BLaER1 treated with 17β-estradiol and CSF1 and Interleukin-3, amounts not matched to agents 10 nM and 100 nM (cell line): ENCODE data around the gene WBP11.

Source experiments
- H3K27ac ChIP-seq, 11 experiments: shearing (Covaris generic); formaldehyde crosslinking; 2 replicates each; pipeline ENCODE4 v1.8.1; 2022
- H3K27me3 ChIP-seq, 11 experiments: shearing (Covaris generic); formaldehyde crosslinking; 2 replicates each; pipeline ENCODE4 v1.8.1; 2022
- H3K36me3 ChIP-seq, 11 experiments: shearing (Covaris generic); formaldehyde crosslinking; 2 replicates each; pipeline ENCODE4 v1.8.1; 2022
- H3K4me1 ChIP-seq, 10 experiments: shearing (Covaris generic); formaldehyde crosslinking; 2 replicates each; pipeline ENCODE4 v1.8.1; 2022
- H3K4me2 ChIP-seq, 11 experiments: shearing (Covaris generic); formaldehyde crosslinking; 2 replicates each; pipeline ENCODE4 v1.8.1; 2022
- H3K4me3 ChIP-seq, 10 experiments: shearing (Covaris generic); formaldehyde crosslinking; 2 replicates each; pipeline ENCODE4 v1.8.1; 2022
- H3K9ac ChIP-seq, 11 experiments: shearing (Covaris generic); formaldehyde crosslinking; 2 replicates each; pipeline ENCODE4 v1.8.1; 2022
- H3K9me3 ChIP-seq, 11 experiments: shearing (Covaris generic); formaldehyde crosslinking; replicated peaks in 1 of 11; 2 replicates each; pipeline ENCODE4 v1.8.1; 2022
- H4K20me1 ChIP-seq, 11 experiments: shearing (Covaris generic); formaldehyde crosslinking; 2 replicates each; pipeline ENCODE4 v1.8.1; 2022
- Cebpa-rat ChIP-seq, 11 experiments: shearing (Covaris generic); IDR thresholded peaks; 2 replicates each; pipeline ENCODE4 v1.8.1; 2022

WBP11 gene

GRCh38 chr12:14803830-14804160 lies 517 bp upstream of the WBP11 start:
- H3K4me2 ChIP-seq, result peak overlapping the region; percentile 76 to 96 (median 82)
- H3K9me3 ChIP-seq, result no peaks in the 10 kb centered on the region
- H4K20me1 ChIP-seq, result peaks cover 0 to 37% (median 20%) of the 10 kb centered on the region in 11 experiments; a peak in 12 of 22 replicates
- peaks cover 14 to 30% (median 26%) of the 10 kb centered on the region in 10 experiments for H3K4me1 ChIP-seq
- TF ChIP-seq Cebpa-rat (IDR thresholded peaks at IDR 0.05), result no peak
- H3K4me3 ChIP-seq, result peak overlapping the region; percentile 84 to 98 (median 92)
- H3K36me3 ChIP-seq, result peaks cover 12 to 25% (median 19%) of the 10 kb centered on the region in 11 experiments; a peak in 21 of 22 replicates
- peak overlapping the region; percentile 77 to 98 (median 93) for H3K9ac ChIP-seq
- H3K27me3 ChIP-seq, result no peaks in the 10 kb centered on the region
- H3K27ac ChIP-seq, result peak overlapping the region; percentile 51 to 98 (median 90); a peak in 21 of 22 replicates

GRCh38 chr12:14802721-14803010 lies 612 bp downstream of the WBP11 start:
- no peaks in the 10 kb centered on the region for H3K9me3 ChIP-seq
- peak overlapping the region; percentile 84 to 98 (median 92) for H3K4me3 ChIP-seq
- peaks cover 23 to 37% (median 31%) of the 10 kb centered on the region in 11 experiments for H3K36me3 ChIP-seq
- peak overlapping the region; percentile 88 to 98 (median 93) for H3K9ac ChIP-seq
- H3K27me3 ChIP-seq, result no peaks in the 10 kb centered on the region
- no peak for TF ChIP-seq Cebpa-rat (IDR thresholded peaks at IDR 0.05)
- peak overlapping the region; percentile 78 to 98 (median 87) for H3K4me2 ChIP-seq
- H3K27ac ChIP-seq, result peak overlapping the region; percentile 86 to 98 (median 91)
- H3K4me1 ChIP-seq, result peaks cover 14 to 30% (median 26%) of the 10 kb centered on the region in 10 experiments
- peaks cover 0 to 48% (median 25%) of the 10 kb centered on the region in 11 experiments; a peak in 12 of 22 replicates for H4K20me1 ChIP-seq

- peak overlapping the region in 9 of 11 experiments; percentile 86 to 98 (median 94); a peak in 15 of 22 replicates for H3K27ac ChIP-seq
These were observed 1.0 kb downstream of the WBP11 start for GRCh38 chr12:14802247-14802646.

GRCh38 chr12:14795028-14795448 lies 8.2 kb downstream of the WBP11 start:
- Histone ChIP-seq H4K20me1 (peaks cover 0 to 44% (median 20%) of the 10 kb centered on the region in 11 experiments; a peak in 12 of 22 replicates), H3K36me3 (peaks cover 95 to 100% (median 98%) of the 10 kb centered on the region in 11 experiments), H3K9ac (no peak overlapping the region), H3K9me3 (no peaks in the 10 kb centered on the region), H3K27me3 (no peaks in the 10 kb centered on the region), H3K4me1 (peaks cover 0 to 18% (median 0%) of the 10 kb centered on the region in 10 experiments; a peak in 5 of 20 replicates), H3K4me3 (no peak overlapping the region), H3K27ac (no peak overlapping the region; a peak in 1 of 22 replicates), H3K4me2 (peak overlapping the region in 2 of 11 experiments; percentile 46 to 51; a peak in 4 of 22 replicates)
- TF ChIP-seq Cebpa-rat (IDR thresholded peaks at IDR 0.05), result no peak

More at GRCh38 chr12:14802247-14802646, 1.0 kb downstream of the WBP11 start:
- Histone ChIP-seq H3K4me2 (peak overlapping the region; percentile 78 to 98 (median 87)), H3K27me3 (no peaks in the 10 kb centered on the region), H3K9me3 (no peaks in the 10 kb centered on the region), H4K20me1 (peaks cover 0 to 52% (median 30%) of the 10 kb centered on the region in 11 experiments; a peak in 12 of 22 replicates), H3K4me1 (peaks cover 14 to 30% (median 26%) of the 10 kb centered on the region in 10 experiments), H3K4me3 (peak overlapping the region; percentile 84 to 98 (median 92)), H3K36me3 (peaks cover 27 to 41% (median 35%) of the 10 kb centered on the region in 11 experiments), H3K9ac (peak overlapping the region; percentile 88 to 98 (median 93))
- TF ChIP-seq Cebpa-rat (IDR thresholded peaks at IDR 0.05), result no peak

GRCh38 chr12:14785568-14785967 lies 17.7 kb downstream of the WBP11 start:
- H4K20me1 ChIP-seq, result peaks cover 0 to 11% (median 0%) of the 10 kb centered on the region in 11 experiments; a peak in 3 of 22 replicates
- H3K4me2 ChIP-seq, result no peak overlapping the region
- H3K27me3 ChIP-seq, result no peaks in the 10 kb centered on the region
- no peaks in the 10 kb centered on the region for H3K9me3 ChIP-seq
- no peak overlapping the region for H3K4me3 ChIP-seq
- peaks cover 57 to 72% (median 65%) of the 10 kb centered on the region in 11 experiments for H3K36me3 ChIP-seq
- no peak overlapping the region for H3K9ac ChIP-seq
- H3K4me1 ChIP-seq, result peaks cover 0 to 30% (median 1%) of the 10 kb centered on the region in 10 experiments; a peak in 9 of 20 replicates
- no peak for TF ChIP-seq Cebpa-rat (IDR thresholded peaks at IDR 0.05)
- H3K27ac ChIP-seq, result no peak overlapping the region

- Histone ChIP-seq H3K4me2 (peak overlapping the region in 2 of 11 experiments; percentile 21 to 23; a peak in 3 of 22 replicates), H3K27ac (peak overlapping the region in 1 of 11 experiments; percentile 1; a peak in 2 of 22 replicates), H3K27me3 (no peaks in the 10 kb centered on the region), H3K4me1 (peaks cover 0 to 33% (median 2%) of the 10 kb centered on the region in 10 experiments; a peak in 9 of 20 replicates), H3K9me3 (no peaks in the 10 kb centered on the region), H4K20me1 (peaks cover 0 to 10% (median 0%) of the 10 kb centered on the region in 11 experiments; a peak in 2 of 22 replicates), H3K36me3 (peaks cover 46 to 61% (median 54%) of the 10 kb centered on the region in 11 experiments), H3K9ac (no peak overlapping the region), H3K4me3 (no peak overlapping the region)
- no peak for TF ChIP-seq Cebpa-rat (IDR thresholded peaks at IDR 0.05)
These were observed 18.8 kb downstream of the WBP11 start for GRCh38 chr12:14784471-14784870.

GRCh38 chr12:14782756-14783155 lies 20.5 kb downstream of the WBP11 start:
- no peaks in the 10 kb centered on the region for H3K27me3 ChIP-seq
- peaks cover 0 to 2% (median 0%) of the 10 kb centered on the region in 11 experiments; a peak in 1 of 22 replicates for H4K20me1 ChIP-seq
- peaks cover 29 to 43% (median 36%) of the 10 kb centered on the region in 11 experiments for H3K36me3 ChIP-seq
- H3K4me3 ChIP-seq, result no peak overlapping the region
- no peaks in the 10 kb centered on the region for H3K9me3 ChIP-seq
- no peak overlapping the region for H3K9ac ChIP-seq
- no peak overlapping the region for H3K27ac ChIP-seq
- H3K4me1 ChIP-seq, result peaks cover 0 to 33% (median 2%) of the 10 kb centered on the region in 10 experiments; a peak in 9 of 20 replicates
- H3K4me2 ChIP-seq, result no peak overlapping the region
- no peak for TF ChIP-seq Cebpa-rat (IDR thresholded peaks at IDR 0.05)

- Histone ChIP-seq H3K9ac (no peak overlapping the region), H3K27me3 (peaks cover 0 to 8% (median 5%) of the 10 kb centered on the region in 11 experiments; a peak in 12 of 22 replicates), H3K4me1 (peaks cover 0 to 33% (median 2%) of the 10 kb centered on the region in 10 experiments; a peak in 9 of 20 replicates), H3K27ac (no peak overlapping the region), H3K36me3 (peaks cover 17 to 32% (median 24%) of the 10 kb centered on the region in 11 experiments), H4K20me1 (no peaks in the 10 kb centered on the region), H3K9me3 (no peaks in the 10 kb centered on the region), H3K4me2 (no peak overlapping the region), H3K4me3 (no peak overlapping the region)
- no peak for TF ChIP-seq Cebpa-rat (IDR thresholded peaks at IDR 0.05)
These were observed 21.7 kb downstream of the WBP11 start for GRCh38 chr12:14781563-14781962.

GRCh38 chr12:14780859-14781258 lies 22.4 kb downstream of the WBP11 start:
- Histone ChIP-seq H3K4me3 (no peak overlapping the region), H3K27me3 (peaks cover 5 to 15% (median 12%) of the 10 kb centered on the region in 11 experiments; a peak in 20 of 22 replicates), H3K4me2 (peak overlapping the region in 5 of 11 experiments; percentile 6 to 43 (median 18); a peak in 6 of 22 replicates), H4K20me1 (no peaks in the 10 kb centered on the region), H3K36me3 (peaks cover 10 to 25% (median 17%) of the 10 kb centered on the region in 11 experiments; a peak in 20 of 22 replicates), H3K9me3 (no peaks in the 10 kb centered on the region), H3K9ac (no peak overlapping the region), H3K4me1 (peaks cover 0 to 40% (median 4%) of the 10 kb centered on the region in 10 experiments; a peak in 12 of 20 replicates), H3K27ac (no peak overlapping the region)
- TF ChIP-seq Cebpa-rat (IDR thresholded peaks at IDR 0.05), result no peak
